NCI-H2227 (cell line): ENCODE measurements around the gene COL1A1.

Experiments used
- DNase-seq: peaks from one replicate; lab custom pipeline; 2025; ENCODE audit not compliant: unreplicated experiment; lab: John Stamatoyannopoulos, UW

COL1A1 gene

DNA sequence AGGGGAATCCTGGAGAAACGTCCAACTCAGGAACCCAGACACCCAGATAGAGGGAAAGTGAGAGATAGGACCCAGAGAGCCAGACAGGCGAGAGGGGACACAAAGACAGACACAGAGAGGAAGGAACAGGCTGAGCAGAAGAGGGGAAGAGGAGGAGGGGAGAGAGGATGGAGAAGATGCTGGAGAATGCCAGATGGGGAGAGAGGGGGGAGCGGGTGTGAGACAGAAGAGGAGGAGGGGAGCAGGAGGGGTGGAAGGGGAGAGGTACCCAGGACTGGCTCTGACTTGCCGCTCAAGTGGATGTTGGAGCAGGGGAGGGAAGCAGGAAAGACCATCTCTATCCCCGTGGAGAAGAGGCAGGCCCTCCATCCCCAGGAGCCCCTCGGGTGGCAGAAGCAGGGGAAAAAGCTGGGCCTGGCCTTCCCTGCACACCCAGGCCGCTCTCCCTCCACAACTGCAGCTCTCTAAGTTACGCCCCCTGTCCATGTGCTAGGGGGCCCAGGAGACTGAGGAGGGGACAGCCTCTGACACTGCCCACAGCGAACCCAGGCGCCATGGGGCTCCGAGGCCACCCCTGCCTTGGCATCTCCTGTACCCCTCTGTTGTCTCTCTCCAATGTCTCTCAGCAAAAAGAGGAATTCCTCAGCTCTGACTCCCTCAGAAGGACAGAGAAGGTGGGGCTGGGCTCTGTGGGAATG is 55.8 kb downstream of the COL1A1 start:
- DNase-seq: no peak

DNA sequence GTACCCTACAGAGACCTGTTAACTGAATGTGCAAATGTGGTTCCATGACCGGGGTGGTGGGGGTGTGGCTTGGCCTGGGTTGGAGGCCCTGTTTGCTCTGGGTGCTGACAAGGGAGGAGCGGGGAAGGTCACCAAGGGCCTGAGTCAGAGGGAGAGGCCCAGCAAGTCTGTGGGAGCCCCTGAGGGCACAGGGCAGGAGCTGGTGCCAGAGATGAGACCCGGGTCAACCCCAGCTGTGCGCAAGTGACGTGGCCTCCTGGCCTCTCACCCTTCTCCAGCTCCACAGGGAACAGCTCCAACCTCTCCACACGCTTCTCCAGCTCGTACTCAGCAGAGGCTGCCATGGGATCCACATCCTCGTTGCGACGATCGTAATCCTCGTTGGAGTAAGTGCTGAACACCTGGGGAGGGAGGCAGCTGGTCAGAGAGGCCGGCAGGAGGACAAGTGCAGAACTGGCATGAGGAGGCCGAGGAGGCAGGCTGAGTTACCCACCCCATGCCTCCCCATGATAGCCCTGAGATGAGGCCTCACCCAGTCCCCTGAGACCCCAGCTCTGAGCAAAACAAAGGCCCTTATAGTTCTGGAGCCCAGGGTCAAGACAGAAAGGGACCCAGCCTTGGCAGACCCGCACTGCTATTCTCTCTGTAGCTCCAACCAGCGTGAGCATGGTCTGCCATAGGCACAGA is 56.4 kb downstream of the COL1A1 start:
- DNase-seq: no peak

DNA sequence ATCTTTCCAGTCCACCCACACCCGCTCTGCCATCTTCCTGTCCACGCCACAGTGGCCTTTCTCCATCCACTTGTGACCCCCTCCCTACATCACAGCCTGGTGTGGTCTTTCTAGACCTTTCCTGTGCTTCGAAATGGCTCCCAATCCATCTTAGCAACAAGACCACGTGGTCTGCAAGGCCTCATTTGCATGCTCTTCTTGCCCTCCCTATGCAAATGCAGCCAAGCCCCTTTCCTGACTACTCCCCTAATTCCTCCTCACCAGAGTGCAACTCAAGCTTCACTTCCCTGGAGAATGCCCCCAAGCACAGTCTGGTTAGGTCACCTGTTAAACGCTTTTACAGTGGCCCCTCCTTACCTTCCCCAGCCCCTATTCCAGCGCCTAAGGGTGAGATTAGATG is 57.1 kb downstream of the COL1A1 start:
- DNase-seq: no peak

DNA sequence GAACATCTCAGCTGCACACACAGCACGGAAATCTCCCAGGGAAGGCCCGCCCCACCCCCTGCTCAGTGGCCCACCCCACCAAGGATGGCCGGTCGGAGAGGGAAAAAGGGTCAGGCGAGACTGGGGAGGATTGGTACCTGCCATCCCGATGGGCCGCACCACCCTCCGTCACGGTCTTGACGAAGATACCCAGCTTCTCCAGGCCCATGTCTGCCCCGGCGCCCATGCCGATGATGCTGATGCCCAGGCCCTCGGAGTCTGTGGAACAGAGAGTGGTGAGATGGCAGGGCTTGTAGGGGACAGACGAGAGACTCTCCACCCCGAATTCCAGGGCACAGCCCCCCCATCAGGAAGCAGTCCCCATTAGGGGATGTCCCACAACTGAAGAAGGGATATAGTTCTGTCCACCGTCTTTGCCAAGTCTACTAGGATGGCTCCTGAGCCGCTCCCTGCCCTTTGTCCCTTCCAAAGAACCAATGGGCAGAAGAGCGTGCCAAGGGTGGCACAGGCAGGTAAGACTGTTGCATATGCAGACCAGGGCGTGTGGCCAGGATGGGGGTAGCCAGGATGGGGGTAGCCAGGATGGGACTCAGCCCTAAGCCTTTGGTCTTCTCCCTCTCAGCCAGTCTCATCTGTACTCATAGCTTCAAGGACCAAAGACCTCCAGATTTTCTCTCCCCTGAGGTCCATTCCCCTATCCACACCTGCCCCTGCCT is 57.8 kb downstream of the COL1A1 start:
- no peak for DNase-seq

DNA sequence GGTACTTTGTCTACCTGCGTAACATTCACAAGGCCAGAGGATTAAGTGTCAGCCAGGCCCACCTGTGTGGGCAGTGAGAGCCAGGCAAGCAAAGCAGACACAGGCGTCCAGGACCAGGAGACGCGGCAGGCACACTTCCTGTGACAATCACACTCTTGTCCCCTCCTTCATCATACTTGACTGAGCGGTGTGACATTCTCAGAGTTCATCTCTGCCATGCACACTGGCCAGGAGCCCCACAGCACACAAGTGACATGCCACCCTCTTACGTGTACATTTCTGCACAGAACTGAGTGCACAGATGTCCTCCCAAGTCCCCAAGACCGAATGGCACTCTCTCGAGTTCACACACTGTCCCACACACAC is 59.7 kb downstream of the COL1A1 start:
- no peak for DNase-seq

DNA sequence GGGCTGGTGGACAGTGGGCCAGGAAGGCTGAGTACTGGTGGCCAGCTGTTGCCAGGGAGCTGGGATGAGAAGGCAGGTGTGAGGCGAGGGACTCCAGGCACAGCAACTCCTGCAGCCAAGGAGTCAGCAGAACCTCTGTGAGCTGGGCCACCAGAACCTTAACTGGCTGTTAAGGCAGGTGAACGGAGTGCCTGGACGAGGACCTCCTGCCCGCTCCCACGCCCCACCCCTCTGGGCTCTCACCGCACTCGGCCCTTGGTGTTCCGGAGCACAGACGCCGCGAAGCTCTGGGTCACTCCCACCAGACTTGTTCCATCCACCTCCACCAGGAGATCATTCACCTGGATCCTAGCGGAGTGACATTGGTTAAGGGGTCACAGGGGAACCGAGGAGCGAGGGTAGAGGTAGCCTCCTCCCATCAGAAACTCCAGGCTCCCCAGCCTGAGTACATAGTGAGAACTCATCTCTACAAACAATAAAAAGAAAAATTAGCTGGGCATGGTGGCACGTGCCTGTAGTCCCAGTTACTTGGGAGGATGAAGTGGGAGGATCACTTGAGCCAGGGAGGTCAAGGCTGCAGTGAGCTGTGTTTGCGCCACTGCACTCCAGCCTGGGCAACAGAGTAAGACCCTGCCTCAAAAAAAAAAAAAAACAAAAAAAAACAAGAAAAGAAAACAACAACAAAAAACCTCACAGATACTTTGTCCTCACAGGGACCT is 60.2 kb downstream of the COL1A1 start:
- no peak for DNase-seq

DNA sequence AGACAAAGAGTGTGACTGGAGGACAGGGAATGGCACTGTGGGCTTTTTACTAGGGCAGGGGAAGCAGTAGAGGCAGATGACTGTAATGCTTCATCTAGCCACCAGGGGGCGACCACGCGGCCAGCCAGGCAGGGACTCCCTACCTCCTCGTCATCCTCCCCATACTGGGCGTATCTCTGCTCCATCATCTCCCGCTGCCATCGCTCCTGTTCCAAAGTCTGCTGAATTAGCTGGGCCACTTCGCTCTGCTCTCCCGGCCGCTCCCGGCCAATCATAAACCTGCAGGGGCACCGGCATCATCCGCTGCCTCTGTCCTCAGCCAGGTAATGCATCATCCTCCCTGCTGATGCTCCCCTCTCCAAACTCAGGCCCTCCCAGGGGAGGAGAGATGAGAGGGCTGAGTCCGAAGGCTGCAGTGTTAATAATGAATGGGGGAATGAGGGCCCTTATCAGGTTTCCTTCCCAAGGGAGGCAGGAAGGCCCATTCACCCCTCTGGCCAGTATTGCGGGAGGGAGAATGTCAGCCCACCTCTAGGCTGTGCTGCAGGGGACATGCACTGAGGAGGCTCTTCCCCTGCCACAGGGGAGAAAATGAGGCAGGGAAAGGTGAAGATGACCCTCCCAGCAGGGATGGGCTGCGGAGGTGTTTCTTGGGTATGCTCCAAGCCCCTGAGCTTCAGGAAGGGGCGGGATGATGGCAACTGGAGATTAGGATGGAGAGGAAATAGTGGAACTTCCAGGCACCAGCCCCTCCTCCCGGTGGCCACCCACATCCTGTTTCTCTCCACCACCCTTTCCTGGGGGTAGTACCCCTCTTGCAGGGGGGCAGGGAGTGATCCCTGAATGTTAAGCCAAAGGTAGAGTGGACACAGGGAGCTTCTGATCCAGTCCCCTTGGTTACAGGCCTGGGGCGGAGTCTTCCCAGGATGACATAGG is 61.2 kb downstream of the COL1A1 start:
- DNase-seq: peak; percentile 70

DNA sequence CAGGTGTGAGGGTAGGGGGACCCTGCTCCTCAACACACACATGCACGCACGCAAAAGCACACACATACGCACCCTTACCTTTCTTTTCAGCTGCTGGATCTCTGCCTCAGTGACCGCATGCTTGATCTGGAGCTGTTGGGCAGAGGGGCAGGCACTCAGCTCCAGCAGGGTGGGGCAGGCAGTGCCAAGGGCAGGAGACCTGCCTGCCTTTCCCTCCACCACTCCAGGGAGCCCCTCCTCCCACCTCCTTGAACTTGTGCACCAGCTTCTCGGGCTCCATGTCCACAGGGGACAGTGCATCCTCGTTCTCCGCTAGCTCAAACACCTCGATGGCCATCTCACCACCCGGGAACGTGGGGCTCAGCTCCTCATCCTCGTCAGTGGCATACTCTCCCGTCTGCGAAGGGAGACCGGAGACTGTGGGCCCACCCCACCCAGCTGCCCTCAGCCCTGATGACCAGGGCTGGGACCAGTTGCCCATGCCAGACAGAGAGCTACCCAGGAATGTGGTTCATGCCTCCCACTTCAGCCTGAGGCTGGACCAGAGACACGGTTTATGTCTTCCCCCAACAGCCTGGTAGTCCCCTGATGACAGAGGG is 62.1 kb downstream of the COL1A1 start:
- DNase-seq: no peak

DNA sequence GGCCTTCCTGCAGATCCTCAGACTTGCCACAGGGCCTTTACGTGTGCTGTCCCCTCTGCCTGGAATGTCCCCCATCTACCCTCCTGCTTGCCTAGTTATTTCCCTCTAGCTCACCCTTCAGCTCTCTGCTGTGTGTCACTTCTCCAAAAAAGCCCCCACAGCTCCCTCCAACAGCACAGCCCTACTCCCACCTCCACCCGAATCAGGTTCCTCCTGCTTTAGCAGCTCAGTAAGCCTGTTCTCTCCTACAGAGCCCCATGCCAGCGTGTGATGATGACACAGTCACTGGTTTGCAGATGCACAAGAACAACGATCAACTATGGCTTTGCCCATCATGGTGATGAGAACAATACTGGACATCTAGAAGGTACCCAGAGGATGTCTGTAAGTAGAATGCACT is 64.4 kb downstream of the COL1A1 start:
- DNase-seq: no peak

DNA sequence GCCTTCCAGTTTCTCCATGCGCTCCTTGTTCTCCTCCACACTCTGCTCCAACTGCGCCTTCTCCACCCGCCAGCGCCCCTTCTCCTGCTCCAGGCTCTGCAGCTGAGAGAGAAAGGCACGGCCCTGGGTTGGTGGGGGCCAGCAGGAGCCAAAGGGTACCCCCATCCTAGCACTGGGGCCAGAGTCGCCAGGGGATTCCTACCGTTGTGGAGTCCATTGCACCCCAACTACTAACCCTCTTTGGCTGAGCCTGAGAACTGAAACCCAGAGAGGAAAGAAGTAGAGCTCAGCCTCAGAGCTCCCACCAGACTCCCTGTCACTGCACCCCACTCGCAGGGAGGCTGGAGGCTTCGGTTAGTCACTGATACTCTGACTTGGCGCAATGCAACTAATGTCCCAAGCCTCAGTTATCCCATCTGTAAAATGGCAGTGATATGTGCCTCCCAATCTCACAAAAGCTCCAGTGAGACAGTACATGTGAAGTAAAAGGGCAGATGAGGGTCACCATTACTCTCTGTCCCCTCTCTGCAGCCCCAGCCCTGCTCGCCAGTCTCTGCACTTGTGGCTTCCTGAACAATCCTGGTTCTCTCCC is 65.2 kb downstream of the COL1A1 start:
- no peak for DNase-seq

DNA sequence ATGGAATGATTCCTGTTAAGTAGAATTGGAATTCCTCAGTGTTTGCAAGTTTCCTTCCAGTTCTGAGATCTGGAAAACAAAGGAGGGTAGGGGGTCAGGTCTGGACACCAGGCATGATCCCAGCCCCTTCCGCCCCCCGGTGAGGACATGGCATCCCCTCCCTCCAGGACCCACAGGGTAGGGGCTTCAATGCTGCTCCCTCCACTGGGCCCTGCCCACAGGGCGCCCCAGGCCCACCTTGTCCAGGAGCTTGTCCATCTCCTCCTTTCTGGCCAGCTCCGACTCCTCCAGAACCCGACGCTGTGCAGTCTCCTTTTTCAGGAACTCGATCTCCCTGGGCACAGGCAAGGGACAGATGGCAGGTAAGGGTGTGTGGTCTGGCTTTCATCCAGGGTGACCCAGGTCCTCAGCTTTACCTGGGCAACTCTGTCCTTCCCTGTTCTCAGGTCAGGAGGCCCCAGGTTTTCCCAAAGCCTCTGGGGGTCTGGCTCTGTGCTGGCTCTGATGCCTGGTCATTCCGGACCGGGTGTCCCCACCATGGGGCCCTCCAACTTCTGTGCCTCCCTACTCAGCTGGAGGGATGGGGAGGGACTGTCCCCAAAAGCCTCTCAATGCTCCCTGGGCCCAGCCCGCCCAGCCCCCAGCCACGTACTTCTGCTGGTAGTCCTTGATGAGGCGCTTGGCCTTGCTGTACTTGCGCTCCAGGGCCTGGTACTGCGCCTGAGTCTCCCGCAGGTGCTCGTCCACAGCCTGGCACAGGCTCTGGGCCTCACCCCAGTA is 65.9 kb downstream of the COL1A1 start:
- DNase-seq: no peak

DNA sequence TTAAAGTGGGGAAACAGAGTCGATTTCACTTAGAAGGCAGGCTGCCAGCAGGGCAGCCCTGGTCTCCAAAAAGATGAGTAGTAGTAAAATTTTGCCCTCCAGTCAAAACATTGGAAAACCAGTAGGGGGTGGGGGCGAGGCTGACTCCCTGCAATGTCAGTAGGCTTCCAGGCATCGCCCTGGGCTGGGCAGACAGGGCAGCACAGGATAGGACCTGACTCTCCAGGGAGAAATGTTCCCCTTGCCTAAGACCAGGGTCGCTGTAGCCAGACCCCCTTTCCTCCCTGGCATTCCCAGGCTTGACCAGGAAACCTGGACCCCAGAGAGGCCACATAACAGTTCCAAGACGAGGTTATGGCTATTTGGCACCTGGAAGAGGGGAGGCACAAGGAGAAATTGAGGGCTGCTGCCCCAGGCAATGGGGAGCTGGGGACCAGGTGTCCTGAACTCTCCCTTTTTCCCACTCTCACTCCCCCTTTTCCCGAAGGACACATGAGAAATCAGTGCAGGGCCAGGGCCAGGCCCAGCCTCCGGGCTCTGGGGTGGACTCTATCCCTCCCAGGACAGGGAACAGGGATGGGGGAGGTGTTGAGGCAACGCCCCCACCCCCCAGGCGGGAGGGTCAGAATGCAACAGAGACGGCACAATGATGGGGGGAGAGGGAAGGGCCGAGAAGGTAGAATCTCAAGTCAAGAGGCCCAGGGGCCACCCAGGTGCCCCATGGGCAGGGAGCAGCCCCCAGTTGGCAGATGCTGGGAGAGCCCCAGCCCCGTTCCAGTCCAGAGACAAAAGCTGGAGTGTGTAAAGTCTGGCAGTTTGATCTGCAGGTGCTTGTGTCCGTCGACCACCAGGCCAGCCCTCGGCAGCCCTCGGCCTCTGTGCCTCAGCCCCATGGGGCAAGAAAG is 67.0 kb downstream of the COL1A1 start:
- no peak for DNase-seq

DNA sequence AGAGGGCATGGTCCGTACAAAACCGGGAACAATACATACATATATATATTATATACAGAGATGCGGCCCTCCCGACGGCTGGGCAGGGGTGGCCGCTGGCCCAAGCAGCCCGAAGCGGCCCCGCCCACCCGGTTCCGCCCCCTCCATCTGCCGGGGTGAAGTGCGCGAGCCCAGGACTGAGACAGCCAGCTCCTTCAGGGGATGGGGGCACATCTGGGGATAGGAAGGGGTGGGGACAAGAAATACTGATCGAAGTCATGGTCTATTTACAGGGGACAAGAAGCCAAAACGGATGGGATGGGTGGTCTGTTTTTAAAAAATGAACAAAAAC is 67.7 kb downstream of the COL1A1 start:
- DNase-seq: peak; percentile 36
